Activated effector memory CD4-positive, alpha-beta T cell treated with anti-CD3 and anti-CD28 coated beads, Interleukin-2, amount 50 U/mL, for 16 hours (primary cell): Measurements from ENCODE around the gene SPTBN1.
"Not testable (repeated sequence)": the region's sequence is repeated elsewhere in the genome, so short reads cannot be mapped to it uniquely, and the experiment has no call there.

Experiments used
- DNase-seq: peaks from one replicate; pipeline ENCODE4 v3.0.0-alpha.2; 2020

SPTBN1 gene

DNA sequence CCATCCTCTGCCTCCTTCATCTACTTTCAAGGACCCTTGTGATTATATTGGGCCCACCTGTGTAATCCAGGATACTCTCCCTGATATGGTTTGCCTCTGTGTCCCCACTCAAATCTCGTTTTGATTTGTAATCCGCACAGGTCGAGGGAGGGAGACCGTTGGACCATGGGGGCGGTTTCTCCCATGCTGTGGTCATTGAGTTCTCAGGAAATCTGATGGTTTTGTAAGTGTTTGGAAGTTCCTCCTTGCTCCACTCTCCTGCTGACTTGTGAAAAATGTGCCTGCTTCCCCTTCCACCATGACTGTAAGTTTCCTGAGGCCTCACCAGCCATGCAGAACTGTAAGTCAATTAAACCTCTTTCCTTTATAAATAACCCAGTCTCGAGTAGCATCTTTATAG lies 225.3 kb downstream of the SPTBN1 start:
- DNase-seq = no peak

DNA sequence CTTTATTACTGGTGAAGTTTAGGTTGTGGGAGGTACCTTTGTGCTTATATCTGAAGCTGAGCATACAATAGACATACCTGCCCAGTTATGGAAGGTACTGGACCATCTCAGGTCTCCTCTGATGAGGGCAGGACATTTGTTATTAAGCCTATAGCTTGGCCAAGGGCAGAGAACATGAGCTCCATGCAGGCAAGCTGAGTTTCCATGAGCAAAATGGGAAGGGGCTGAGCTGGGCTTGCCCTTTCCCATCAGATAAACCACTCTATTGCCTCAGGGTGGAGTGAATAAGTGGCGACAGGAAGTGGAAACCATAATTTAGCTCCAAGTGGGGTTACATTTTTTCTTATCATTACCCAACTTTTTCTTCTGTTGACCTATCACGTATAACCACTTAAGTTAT lies 227.5 kb downstream of the SPTBN1 start:
- DNase-seq = no peak

DNA sequence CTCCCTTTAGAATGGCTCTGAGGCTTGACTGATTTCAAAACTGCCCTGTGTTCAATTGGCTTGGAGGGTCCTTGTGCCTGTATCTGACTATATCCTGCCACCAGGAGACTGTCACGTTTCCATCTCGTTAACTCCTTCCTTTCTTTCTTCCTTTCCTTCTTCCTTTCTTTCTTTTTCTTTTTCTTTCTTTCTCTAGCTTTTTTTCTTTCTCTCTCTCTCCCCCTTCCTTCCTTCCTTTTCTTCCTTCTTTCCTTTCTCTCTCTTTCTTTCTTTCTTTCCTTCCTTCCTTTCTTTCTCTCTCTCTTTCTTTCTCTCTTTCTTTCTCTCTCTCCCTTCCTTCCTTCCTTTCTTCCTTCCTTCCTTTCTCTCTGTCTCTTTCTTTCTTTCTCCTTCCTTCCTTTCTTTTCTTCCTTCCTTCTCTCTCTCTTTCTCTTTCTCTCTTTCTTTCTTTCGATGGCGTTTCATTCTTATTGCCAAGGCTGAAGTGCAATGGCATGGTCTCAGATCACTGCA lies 229.2 kb downstream of the SPTBN1 start:
- no peak for DNase-seq

DNA sequence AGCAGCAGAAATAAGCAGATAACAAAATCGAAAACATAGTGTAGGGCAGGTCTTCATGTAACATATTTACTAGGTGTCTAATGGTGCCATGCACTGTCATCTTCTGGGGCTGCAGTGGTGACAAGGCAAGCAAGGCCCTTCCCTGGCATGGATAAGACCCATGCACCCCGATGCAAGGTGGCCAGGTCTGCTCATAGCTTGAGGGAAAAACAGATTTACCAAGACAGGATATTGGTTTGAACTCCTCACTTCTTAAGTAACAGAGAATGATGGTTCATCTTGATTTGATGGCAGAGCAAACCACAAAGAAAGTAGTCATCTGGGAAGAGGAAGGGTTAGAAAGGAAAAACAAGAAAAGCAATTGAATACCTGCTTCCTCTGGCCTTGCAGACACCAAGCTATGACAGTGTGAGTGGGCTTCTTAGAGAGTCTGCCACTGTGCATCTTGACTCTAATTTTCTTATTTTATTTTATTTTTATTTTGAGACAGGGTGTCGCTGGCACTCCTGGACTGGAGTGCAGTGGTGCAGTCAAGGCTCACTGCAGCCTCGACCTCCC lies 231.5 kb downstream of the SPTBN1 start:
- no peak for DNase-seq

DNA sequence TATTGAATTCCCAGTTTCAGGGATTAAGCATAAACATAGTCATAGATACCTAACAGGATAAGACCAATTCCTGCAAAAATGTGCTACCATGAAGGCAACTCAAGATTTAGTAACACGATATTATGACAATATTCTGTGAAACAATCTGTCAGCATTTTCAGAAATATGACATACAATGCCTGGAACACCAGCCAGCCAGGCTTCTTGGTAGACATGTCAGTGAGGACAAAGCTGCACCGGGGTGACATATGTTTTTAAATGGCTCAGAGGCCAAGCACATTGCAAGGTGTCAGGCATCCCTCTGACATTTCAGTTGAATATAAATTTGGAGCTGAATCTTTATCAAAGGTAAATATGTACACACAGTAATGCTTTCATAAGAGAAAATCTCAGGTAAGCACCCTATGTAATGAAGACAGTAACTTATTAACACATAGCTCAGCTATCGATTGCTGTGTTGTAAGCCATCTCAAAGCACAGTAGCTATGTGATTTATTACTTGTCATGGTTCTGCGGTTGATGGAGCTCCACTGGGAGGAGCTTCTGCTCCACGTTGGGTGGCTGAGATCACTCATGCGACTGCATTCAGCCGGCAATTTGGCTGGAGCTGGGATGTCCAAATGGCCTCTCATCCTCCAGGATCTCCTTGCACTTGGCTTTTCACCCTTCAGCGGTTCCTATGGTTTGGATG lies 235.5 kb downstream of the SPTBN1 start:
- no peak for DNase-seq

DNA sequence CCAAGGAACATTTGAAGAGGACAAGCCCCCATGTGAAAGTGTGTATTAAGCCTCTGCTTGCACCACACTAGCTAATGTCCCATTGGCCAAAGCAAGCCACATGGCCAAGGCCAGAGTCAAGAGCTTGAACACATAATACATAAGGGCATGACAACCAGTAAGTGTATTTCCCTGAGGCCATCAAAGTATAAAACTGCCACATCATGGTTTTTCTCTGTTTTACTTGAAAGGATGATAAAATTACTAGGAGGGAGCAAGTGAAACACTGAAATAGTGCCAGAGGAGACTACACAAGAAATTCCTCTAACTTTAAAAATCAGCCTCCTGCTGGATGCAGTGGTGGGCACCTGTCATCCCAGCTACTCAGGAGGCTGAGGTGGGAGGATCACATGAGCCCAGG lies 236.4 kb downstream of the SPTBN1 start:
- DNase-seq = no peak

DNA sequence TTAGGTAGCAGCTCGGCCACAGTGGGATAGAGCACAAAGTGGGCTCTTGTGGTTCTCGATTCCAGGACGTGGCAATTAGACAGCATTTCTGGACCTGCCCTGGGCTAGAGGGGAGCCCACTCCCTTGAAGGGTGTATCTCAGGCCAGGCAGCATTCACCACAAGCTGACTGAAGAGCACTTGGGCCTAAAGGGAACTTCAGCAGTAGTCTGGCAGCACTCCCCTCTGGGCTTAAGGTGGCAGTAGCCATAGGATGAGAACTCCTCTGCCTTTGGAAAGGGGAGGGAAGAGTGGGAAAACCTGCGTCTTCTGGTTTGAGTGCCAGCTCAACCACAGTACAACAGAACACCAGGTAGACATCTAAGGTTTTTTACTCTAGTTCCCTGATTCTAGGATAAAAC lies 239.3 kb downstream of the SPTBN1 start:
- DNase-seq = no peak

DNA sequence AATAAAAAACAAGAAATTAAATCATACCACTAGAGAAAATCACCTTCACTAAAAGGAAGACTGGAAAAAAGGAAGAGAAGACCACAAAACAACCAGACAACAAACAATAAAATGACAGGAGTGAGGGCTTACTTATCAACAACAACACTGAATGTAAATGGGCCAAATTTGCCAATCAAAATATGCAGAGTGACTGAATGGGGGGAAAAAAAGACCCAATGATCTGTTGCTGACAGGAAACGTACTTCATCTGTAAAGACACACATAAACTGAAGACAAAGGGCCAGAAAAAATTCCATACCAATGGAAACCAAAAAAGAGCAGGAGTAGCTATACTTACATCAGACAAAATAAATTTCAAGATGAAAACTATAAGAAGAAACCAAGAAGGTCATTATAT lies 241.8 kb downstream of the SPTBN1 start:
- no peak for DNase-seq

DNA sequence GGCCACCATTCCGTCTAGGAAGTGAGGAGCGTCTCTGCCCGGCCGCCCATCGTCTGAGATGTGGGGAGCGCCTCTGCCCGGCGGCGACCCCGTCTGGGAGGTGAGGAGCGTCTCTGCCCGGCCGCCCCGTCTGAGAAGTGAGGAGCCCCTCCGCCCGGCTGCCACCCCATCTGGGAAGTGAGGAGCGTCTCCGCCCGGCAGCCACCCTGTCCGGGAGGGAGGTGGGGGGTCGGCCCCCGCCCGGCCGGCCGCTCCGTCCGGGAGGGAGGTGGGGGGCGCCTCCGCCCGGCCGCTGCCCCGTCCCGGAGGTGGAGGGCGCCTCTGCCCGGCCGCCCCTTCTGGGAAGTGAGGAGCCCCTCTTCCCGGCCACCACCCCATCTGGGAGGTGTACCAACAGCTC lies 242.8 kb downstream of the SPTBN1 start:
- not testable (repeated sequence) for DNase-seq

DNA sequence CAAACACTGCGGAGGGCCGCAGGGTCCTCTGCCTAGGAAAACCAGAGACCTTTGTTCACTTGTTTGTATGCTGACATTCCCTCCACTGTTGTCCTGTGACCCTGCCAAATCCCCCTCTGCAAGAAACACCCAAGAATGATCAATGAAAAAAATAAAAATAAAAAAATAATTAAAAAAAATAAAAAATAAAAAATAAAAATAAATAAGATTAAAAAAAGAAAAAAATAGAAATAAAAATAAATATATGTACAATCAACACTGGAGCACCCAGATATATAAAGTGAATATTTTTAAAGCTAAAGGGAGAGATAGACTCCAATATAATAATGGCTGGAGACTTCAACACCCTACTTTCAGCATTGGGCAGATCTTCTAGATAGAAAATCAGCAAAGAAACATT lies 243.5 kb downstream of the SPTBN1 start:
- no peak for DNase-seq

DNA sequence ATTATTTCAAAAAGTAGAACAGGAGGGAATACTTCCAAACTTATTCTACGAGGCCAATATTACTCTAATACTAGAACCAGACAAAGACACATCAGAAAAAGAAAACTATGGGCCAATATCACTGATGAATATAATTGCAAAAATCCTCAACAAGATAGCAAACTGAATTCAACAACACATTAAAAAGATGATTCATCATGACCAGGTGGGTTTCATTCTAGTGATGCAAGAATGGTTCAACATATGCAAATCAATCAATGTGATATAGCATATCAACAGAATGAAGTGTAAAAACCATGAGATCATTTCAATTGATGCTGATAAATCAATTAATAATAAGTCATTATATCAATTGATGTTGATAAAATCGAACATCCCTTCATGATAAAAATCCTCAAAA lies 244.9 kb downstream of the SPTBN1 start:
- DNase-seq = no peak

DNA sequence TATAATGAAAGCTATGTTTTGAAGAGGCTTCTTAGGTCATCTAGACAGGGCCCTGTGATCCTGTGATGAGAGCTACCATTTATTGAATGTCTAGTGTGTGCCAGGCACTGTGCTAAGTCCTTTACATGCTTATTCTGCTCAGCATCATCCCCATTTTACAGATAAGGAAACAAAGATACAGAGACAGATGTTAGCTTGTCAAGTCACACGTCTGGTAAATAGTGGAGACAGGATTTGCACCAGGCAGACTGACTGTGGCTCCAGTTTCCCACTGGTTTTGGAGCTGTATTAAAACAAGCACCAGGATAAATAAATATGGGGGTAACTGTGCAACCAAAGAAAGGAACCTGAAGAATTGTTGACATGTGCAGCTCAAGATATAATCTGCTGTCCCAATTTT lies 248.1 kb downstream of the SPTBN1 start:
- DNase-seq = no peak

DNA sequence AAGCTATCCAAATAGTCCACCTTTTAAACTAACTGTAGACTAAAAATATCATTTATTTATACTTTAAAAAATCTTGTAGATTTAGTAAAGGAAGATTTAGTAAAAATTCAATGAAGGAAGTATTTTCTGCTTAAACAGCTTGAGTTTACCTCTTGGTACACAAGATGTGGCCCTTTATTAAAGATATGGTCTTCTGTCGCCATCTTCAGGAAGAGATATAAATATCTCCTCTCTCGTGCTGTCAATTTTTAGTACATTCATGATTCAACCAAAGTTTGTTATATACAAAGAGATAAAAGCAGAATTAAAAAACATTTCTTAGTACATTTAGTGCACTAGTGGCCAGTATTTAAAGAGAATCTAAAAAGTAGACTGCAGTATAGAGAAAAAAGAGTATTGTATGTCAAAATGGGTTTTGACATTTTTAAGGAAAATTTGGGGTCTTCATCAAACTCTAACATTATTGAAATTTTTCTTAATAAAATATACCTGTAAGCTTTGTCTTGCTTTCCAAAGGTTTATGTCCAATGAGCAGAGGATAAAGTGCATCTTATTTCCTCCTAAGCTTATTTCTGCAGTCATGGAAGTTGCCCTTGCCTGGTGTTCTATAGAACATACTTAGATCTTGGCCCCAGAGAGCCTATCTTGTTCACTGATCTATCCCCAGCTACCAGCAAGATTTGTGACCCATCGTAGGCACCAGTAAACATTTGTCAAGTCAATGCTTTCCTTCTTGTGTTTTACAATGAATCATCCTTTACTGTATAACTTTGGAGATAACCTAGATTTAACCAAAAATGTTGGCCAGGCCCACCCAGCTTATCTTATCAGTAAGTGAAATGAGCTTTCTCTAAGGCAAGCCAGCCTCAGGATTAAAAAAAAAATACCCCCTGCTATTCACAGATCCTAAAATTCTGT lies 248.8 kb downstream of the SPTBN1 start:
- DNase-seq = no peak

DNA sequence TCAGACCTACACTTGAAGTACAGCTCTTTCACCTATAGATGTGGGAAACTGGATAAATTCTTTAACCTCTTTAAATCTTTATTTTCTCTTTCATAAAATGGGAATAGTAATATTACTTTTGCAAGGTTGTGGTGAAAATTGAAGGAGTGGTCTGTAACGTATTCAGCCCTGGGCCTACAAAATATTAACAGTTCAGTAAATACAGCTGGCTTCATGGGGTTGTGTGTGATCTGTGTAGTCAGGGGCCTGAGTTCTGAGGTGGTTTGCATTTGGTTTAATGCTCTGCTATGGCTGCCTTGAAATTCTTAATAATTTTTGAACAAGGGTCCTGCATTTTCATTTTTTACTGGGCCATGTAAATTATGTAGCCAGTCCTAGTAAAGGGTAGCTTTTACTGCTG lies 250.5 kb downstream of the SPTBN1 start:
- DNase-seq = no peak

DNA sequence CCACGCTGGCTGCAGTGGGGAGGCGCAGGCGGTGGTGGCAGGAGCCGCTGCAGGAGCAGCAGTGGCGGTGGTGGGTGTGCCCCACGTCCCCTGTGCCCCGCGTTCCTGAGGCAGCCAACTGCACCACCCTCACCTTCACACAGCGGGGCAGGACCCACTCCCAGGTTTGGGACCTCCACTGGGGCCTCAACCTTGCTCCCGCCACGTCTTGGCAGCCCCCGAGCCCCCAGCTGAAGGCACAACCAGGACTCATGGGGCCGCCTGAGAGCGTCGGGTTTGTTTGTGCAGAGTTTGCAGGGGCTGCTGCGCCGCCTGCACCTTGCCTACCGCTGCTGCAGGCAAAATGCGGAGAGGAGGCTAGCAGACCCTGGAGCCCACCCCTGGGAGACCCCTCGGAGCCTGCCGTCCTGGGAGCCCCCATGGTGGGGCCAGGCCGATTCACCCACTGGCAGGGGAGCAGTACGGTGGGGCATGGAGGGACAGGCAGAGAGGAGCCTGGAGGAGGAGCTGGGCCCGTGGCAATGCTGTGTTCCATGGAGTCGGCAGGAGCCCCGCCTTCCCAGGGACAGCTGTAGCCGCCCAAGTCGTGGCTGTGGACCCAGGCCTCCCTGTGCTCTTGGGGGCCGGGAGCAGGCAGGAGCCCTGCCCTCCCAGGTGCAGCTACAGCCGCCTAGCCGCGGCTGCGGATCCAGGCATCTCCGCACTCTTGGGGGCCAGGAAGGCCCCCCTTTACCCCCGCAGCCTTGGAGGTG lies 252.6 kb downstream of the SPTBN1 start:
- DNase-seq = no peak

DNA sequence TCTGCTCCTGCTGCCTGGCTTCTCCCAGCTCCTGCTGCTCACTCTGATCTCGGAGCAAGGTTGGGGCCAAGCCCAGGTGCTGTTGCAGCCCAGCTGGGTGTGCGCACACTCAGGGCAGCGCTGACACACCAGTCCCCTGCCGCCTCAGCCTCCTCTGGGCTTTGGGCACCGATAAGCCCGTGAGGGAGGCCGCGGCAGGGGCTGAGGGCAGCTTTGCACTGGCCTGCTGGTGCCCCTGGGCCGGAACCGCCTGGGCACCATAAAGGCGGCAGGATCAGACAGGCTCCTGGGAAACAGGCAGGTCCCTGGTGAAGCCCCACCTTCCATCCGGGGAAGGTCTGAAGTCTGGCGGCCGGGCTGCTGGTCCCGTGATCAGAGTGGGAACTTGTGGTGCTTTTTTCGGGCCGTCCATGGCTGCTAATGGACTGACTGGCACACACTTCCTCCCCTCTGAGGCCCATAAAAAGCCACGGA lies 253.2 kb downstream of the SPTBN1 start:
- no peak for DNase-seq

DNA sequence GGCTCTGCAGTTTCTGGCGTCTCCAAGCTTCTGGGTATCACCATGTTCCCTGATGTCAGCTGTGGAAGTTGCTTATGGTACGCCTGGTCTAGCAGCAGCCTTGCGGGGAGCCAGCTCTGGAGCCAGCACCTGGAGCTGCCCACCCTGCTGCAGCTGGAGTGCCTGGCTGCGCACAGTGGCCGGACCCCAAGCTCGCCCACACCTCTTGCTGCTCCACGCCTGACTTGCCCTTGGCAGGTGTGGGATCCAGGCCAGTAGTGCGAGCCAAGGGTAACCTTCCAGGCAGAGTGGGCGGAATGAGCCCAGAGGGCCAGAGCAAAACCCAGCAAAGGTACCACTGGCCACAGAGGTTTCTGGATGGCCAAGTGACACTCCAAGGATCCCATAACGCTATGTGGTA lies 254.1 kb downstream of the SPTBN1 start:
- no peak for DNase-seq

DNA sequence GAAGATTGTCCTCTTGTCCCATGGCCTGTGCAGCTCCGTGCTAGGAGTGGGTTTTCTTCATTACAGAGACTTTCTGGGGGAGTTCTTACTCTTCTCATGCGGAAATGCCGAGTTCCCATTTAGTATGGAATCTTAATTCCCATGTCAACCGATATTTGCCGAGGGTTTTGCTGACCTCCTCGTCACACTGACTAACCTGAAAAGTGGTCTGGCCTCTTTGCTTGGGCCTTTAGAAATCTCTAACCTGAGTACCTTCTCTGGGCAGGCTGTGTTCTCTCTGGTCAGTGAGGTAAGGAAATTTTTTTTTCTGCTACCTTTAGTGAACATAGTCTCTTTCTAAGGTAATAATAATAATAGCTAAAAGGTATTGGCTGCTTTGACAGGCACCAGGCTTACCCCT lies 256.4 kb downstream of the SPTBN1 start:
- DNase-seq = no peak

DNA sequence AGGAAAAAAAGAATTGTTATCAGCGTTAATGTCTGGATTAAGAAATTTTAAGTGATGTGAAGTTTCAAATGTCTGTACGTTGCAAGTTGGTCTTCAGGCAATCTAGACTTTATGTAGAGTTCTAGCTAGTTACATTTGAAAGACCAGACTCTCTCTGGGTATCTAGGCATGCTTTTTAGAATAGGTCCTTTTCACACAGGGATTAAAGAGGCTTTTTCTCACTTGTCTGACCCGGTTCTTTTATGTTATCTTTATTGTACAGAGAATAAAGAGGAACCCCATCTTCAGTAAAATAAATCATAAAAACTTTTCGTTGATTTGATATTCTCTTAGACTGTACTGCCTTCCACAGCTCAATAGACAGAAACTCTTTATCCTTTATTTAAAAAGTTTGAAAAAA lies 258.9 kb downstream of the SPTBN1 start:
- DNase-seq = no peak

DNA sequence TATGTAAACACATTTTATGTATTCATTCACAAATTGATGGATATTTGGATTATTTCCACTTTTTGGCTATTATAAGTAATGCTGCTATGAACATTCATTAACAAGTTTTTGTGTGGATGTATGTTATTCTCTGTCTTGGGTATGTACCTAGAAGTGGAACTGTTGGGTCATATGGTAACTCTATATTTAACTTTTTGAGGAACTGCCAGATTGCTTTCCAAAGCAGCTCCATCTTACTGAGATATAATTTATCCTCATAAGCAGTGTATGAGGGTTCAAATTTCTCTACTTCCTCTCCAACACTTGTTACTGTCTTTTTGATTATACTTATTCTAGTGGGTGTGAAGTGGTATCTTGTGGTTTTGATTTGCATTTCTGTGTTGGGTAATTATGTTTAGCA lies 260.2 kb downstream of the SPTBN1 start:
- no peak for DNase-seq

DNA sequence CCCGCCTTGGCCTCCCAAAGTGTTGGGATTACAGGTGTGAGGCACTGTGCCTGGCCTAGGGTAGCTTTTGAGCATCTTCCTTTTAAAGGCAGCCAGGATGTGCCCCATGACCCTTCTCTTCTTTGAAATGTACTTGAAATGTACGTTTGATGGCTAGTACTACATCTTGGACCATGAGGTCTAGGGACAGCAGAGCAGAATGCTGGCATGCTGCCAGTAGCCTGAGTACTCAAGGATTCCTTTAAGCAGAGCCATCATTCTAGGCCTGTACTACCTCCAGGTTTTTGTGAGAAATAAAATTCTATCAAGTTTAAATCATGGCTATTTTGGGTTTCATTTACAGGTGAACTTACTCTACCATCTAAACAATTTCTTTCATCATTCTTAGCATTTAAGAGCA lies 264.4 kb downstream of the SPTBN1 start:
- DNase-seq = no peak
